Ovary (tissue), 9 donors: ENCODE data around the gene TEX2. TPM values are rescaled to one million over a fixed set of nuclear protein-coding genes. Genes with fewer than 3 reads are reported as not detected.

ENCODE experiments used
- DNase-seq, 5 donors: peaks; one replicate each; pipeline ENCODE4 v3.0.0-alpha.2; 2019 to 2020
- H3K27ac ChIP-seq, 2 donors: fragments of 200-600 bp; one replicate each; pipeline versions ENCODE4 v1.5.1 to v1.8.0; 2019 to 2022
- H3K27me3 ChIP-seq: fragments of 200-600 bp; one replicate; pipeline ENCODE4 v1.8.0; 2022
- H3K36me3 ChIP-seq: fragments of 200-600 bp; sonication (generic); one replicate; pipeline ENCODE4 v1.5.1; 2019
- H3K4me1 ChIP-seq: one replicate; pipeline ENCODE4 v1.8.1; 2013; ENCODE audit warnings: mild to moderate bottlenecking, moderate library complexity; ENCODE audit not compliant: insufficient read depth
- H3K4me3 ChIP-seq: fragments of 200-600 bp; sonication (generic); one replicate; pipeline ENCODE4 v1.5.1; 2017
- H3K9me3 ChIP-seq, 2 donors: fragments of 200-600 bp in 1 of 2; sonication (generic) in 1 of 2; one replicate each; pipeline versions ENCODE4 v1.5.1 to v1.8.1; 2013 to 2019; ENCODE audit warnings: mild to moderate bottlenecking in 1 of 2, moderate library complexity in 1 of 2
- CTCF ChIP-seq, 3 donors: fragments of 450-650 bp in 2 of 3; fragments of 200-600 bp in 1 of 3; IDR thresholded peaks; one replicate each; pipeline versions ENCODE4 v1.5.1 to v1.8.0; 2016 to 2022; ENCODE audit warnings: antibody characterized with exemption in 3 of 3, mild to moderate bottlenecking in 1 of 3
- EP300 ChIP-seq: sonication (generic); formaldehyde crosslinking; IDR thresholded peaks from one replicate; pipeline ENCODE4 v1.6.1; 2017; ENCODE audit warnings: antibody characterized with exemption
- POLR2A ChIP-seq: fragments of 450-650 bp; IDR thresholded peaks from one replicate; pipeline ENCODE4 v1.6.1; 2017; ENCODE audit warnings: antibody characterized with exemption, mild to moderate bottlenecking, moderate library complexity
- WGBS, 3 donors: extraction: QIAGEN DNeasy Blood & Tissue Kit in 1 of 3; methylation state at CpG; one replicate each; pipeline versions ENCODE4 v1.1.5 to v1.1.7; 2013 to 2017; 5-methylcytosine and 5-hydroxymethylcytosine counted together
- intact Hi-C, 4 donors: fragments of 100-400 bp; cut with DNase I; formaldehyde crosslinking; loops; one replicate each; pipeline versions ENCODE4 v1.11.0 to v1.15.1; 2022 to 2023
- polyA plus RNA-seq, 2 donors: library from polyadenylated mRNA; stranded (reverse); fragments of 200-250 nt in 1 of 2; fragments of 350-450 nt in 1 of 2; fragmentation: Illumina TruSeq in 1 of 2; extraction: RNeasy Lipid Tissue Mini Kit (QIAGEN cat#74804) in 1 of 2; gene quantifications; one replicate each; pipeline ENCODE4 v1.2.3, GENCODE V29; 2013 to 2014
- total RNA-seq, 7 donors: library from RNA; depleted of rRNA in 2 of 7; stranded (reverse); fragments of >200 nt in 2 of 7; fragmentation: NEBNext Ultra II Directional in 3 of 7; extraction: Animal tissue kit (Norgen Biotek cat#: 25700) in 3 of 7; gene quantifications; one replicate each; pipeline versions ENCODE4 v1.1.0 to v1.2.4, GENCODE V29; 2016 to 2023
- donor health status: DM: no; HTN: no; CAD: no; lungs with moderate emphysema.
- donor health status: DM: no; HTN: no; CAD: no.
- donor health status: Bipolar disorder and iron deficiency.
- donor health status: DM: yes; HTN: yes; CAD: no.
- donor health status: DM: no; HTN: no; CAD: no.
- donor health status: DM: yes; HTN: yes; CAD: no.

TEX2 gene
- total and polyA plus RNA-seq, 9 donors: 13.9 to 36.7 (median 31.4) TPM

GRCh38 chr17:64261417-64262145 lies 1.5 kb downstream of the TEX2 start:
- 54 to 63% (median 61%) methylated on average over 6 of the region's 6 CpGs for WGBS, 3 donors
- Histone ChIP-seq H3K4me1 (peaks cover 5% of the 10 kb centered on the region), H3K27ac (no peak overlapping the region), H3K4me3 (peak overlapping the region; percentile 88), H3K36me3 (no peaks in the 10 kb centered on the region), H3K27me3 (no peaks in the 10 kb centered on the region), H3K9me3 (no peaks in the 10 kb centered on the region)
- DNase-seq: no peak
- TF ChIP-seq POLR2A (no peak), EP300 (no peak), CTCF (IDR thresholded peaks at IDR 0.05) (no peak)
- intact Hi-C loops: loop anchor here in 2 of 4 donors (5.0 to 10.0 kb wide), 2 partner anchors 114 to 117 kb away; no protein-coding TSS in a partner anchor

GRCh38 chr17:64260886-64261285 lies 2.2 kb downstream of the TEX2 start:
- 63 to 76% (median 70%) methylated on average over 1 of the region's 1 CpG for WGBS, 3 donors
- no peak for TF ChIP-seq POLR2A
- no peak for TF ChIP-seq CTCF (IDR thresholded peaks at IDR 0.05)
- no peak for TF ChIP-seq EP300
- no peak overlapping the region for H3K27ac ChIP-seq

GRCh38 chr17:64259922-64260321 lies 3.1 kb downstream of the TEX2 start:
- intact Hi-C loops: loop anchor here in 2 of 4 donors (5.0 to 10.0 kb wide), 2 partner anchors 113 to 115 kb away; no protein-coding TSS in a partner anchor
- H3K36me3 ChIP-seq: no peaks in the 10 kb centered on the region
- TF ChIP-seq CTCF (IDR thresholded peaks at IDR 0.05) (no peak), POLR2A (no peak), EP300 (no peak)
- no peaks in the 10 kb centered on the region for H3K27me3 ChIP-seq
- peaks cover 5% of the 10 kb centered on the region for H3K4me1 ChIP-seq
- H3K9me3 ChIP-seq: no peaks in the 10 kb centered on the region
- DNase-seq: no peak
- no peak overlapping the region for H3K27ac ChIP-seq
- WGBS, 3 donors: 39 to 62% (median 54%) methylated on average over 3 of the region's 3 CpGs
- no peak overlapping the region for H3K4me3 ChIP-seq

More at GRCh38 chr17:64260886-64261285, 2.2 kb downstream of the TEX2 start:
- no peak for DNase-seq
- Histone ChIP-seq H3K4me1 (peaks cover 5% of the 10 kb centered on the region), H3K27me3 (no peaks in the 10 kb centered on the region), H3K9me3 (no peaks in the 10 kb centered on the region), H3K36me3 (no peaks in the 10 kb centered on the region), H3K4me3 (no peak overlapping the region)
- intact Hi-C loops: loop anchor here in 2 of 4 donors (5.0 to 10.0 kb wide), 2 partner anchors 114 to 116 kb away; no protein-coding TSS in a partner anchor

- Histone ChIP-seq H3K27ac (no peak overlapping the region), H3K9me3 (no peaks in the 10 kb centered on the region), H3K4me3 (no peak overlapping the region), H3K27me3 (no peaks in the 10 kb centered on the region), H3K36me3 (no peaks in the 10 kb centered on the region), H3K4me1 (peaks cover 5% of the 10 kb centered on the region)
- no peak for TF ChIP-seq CTCF (IDR thresholded peaks at IDR 0.05)
- intact Hi-C loops: no loop called here
- DNase-seq: no peak
- 94 to 95% (median 95%) methylated on average over 3 of the region's 3 CpGs for WGBS, 3 donors
These were observed 3.6 kb downstream of the TEX2 start for GRCh38 chr17:64259426-64259825.
